Right lobe of liver (tissue), 6 donors: ENCODE measurements around the gene TTLL10. TPM values are rescaled to one million over a fixed set of nuclear protein-coding genes. Genes with fewer than 3 reads are reported as not detected.

Experiments
- ATAC-seq, 4 donors: fragments of 200-7000 bp; cut with Tn5 transposase; one replicate each; pipeline ENCODE4 v1.9.1; 2020; ENCODE audit warnings: mild to moderate bottlenecking in 4 of 4, moderate library complexity in 4 of 4
- DNase-seq, 3 donors: peaks; one replicate each; pipeline ENCODE4 v3.0.0-alpha.2; 2020
- H3K27ac ChIP-seq, 3 donors: fragments of 200-600 bp; one replicate each; pipeline ENCODE4 v1.8.0; 2022
- H3K27me3 ChIP-seq, 2 donors: fragments of 200-600 bp; one replicate each; pipeline ENCODE4 v1.8.0; 2022
- H3K36me3 ChIP-seq, 4 donors: fragments of 200-600 bp; sonication (generic) in 1 of 4; one replicate each; pipeline versions ENCODE4 v1.5.1 to v1.8.0; 2017 to 2022; ENCODE audit warnings: control low read depth in 1 of 4
- H3K4me1 ChIP-seq, 4 donors: fragments of 200-600 bp; sonication (generic) in 1 of 4; one replicate each; pipeline versions ENCODE4 v1.5.1 to v1.8.0; 2017 to 2022; ENCODE audit warnings: control low read depth in 1 of 4
- H3K4me3 ChIP-seq, 3 donors: fragments of 200-600 bp; one replicate each; pipeline ENCODE4 v1.8.0; 2022
- H3K9me3 ChIP-seq, 4 donors: fragments of 200-600 bp; sonication (generic) in 1 of 4; one replicate each; pipeline versions ENCODE4 v1.5.1 to v1.8.0; 2017 to 2022; ENCODE audit warnings: control low read depth in 1 of 4
- CTCF ChIP-seq, 4 donors: fragments of 200-600 bp in 3 of 4; fragments of 450-650 bp in 1 of 4; IDR thresholded peaks; one replicate each; pipeline versions ENCODE4 v1.5.1 to v1.8.0; 2016 to 2022; ENCODE audit warnings: antibody characterized with exemption in 4 of 4, mild to moderate bottlenecking in 2 of 4
- POLR2A ChIP-seq: fragments of 450-650 bp; IDR thresholded peaks from one replicate; pipeline ENCODE4 v1.6.1; 2017; ENCODE audit warnings: antibody characterized with exemption, mild to moderate bottlenecking
- WGBS: methylation state at CpG from one replicate; pipeline ENCODE4 v1.1.6; 2018; ENCODE audit warnings: low coverage, low lambda C conversion rate; ENCODE audit not compliant: insufficient coverage; ENCODE audit errors: missing lambda C conversion rate; 5-methylcytosine and 5-hydroxymethylcytosine counted together
- intact Hi-C, 2 donors: fragments of 100-400 bp; cut with DNase I; formaldehyde crosslinking; loops; one replicate each; pipeline versions ENCODE4 v1.11.2 to v1.14.1; 2022
- total RNA-seq, 6 experiments: library from RNA; depleted of rRNA in 2 of 6; stranded (reverse); fragments of >200 nt in 2 of 6; fragmentation: NEBNext Ultra II Directional in 3 of 6; extraction: Animal tissue kit (Norgen Biotek cat#: 25700) in 3 of 6; gene quantifications; one replicate each; pipeline versions ENCODE4 v1.1.0 to v1.2.4, GENCODE V29; 2016 to 2023
- donor health status: DM: no; HTN: yes; CAD: no.
- donor health status: DM: no; HTN: no; CAD: no.
- donor health status: DM: no; HTN: no; CAD: no.
- donor health status: DM: no; HTN: yes; CAD: no.
- donor health status: DM: no; HTN: yes; CAD: no.

TTLL10 gene
- total RNA-seq, 6 experiments from 2014 or later: not detected

- DNase-seq (peak in 1 of 3 donors; percentile 55), ATAC-seq (peak in 2 of 4 donors; percentile 1 to 36)
- Histone ChIP-seq H3K4me1 (peaks cover 0 to 28% (median 0%) of the 10 kb centered on the region in 4 donors), H3K36me3 (no peaks in the 10 kb centered on the region), H3K27me3 (no peaks in the 10 kb centered on the region), H3K4me3 (no peak overlapping the region), H3K27ac (no peak overlapping the region), H3K9me3 (no peaks in the 10 kb centered on the region)
- intact Hi-C loops: no loop called here
- WGBS: 20% methylated on average over 3 of the region's 48 CpGs
- TF ChIP-seq POLR2A: no peak
- TF ChIP-seq CTCF (IDR thresholded peaks at IDR 0.05): no peak
Measured at GRCh38 chr1:1237874-1238701, 64.4 kb downstream of the TTLL10 start.

- Histone ChIP-seq H3K4me3 (no peak overlapping the region), H3K36me3 (no peaks in the 10 kb centered on the region), H3K4me1 (peaks cover 0 to 22% (median 0%) of the 10 kb centered on the region in 4 donors), H3K27ac (no peak overlapping the region), H3K27me3 (no peaks in the 10 kb centered on the region), H3K9me3 (no peaks in the 10 kb centered on the region)
- no CpG with 5 or more reads among the region's 19 CpGs for WGBS
- ATAC-seq (no peak), DNase-seq (no peak)
- intact Hi-C loops: no loop called here
- TF ChIP-seq POLR2A (no peak), CTCF (IDR thresholded peaks at IDR 0.05) (no peak)
Measured at GRCh38 chr1:1238702-1239178, 65.1 kb downstream of the TTLL10 start.

GRCh38 chr1:1239227-1239613, 65.5 kb downstream of the TTLL10 start:
- Histone ChIP-seq H3K27ac (no peak overlapping the region), H3K9me3 (no peaks in the 10 kb centered on the region), H3K4me3 (peak overlapping the region in 1 of 3 donors; percentile 26), H3K27me3 (no peaks in the 10 kb centered on the region), H3K36me3 (no peaks in the 10 kb centered on the region), H3K4me1 (peaks cover 0 to 22% (median 0%) of the 10 kb centered on the region in 4 donors)
- no peak for TF ChIP-seq CTCF (IDR thresholded peaks at IDR 0.05)
- no peak for TF ChIP-seq POLR2A
- WGBS: no CpG with 5 or more reads among the region's 15 CpGs
- no peak for DNase-seq
- intact Hi-C loops: no loop called here
- no peak for ATAC-seq

- no peak overlapping the region for H3K27ac ChIP-seq
Measured at GRCh38 chr1:1239614-1240347, 66.1 kb downstream of the TTLL10 start.

More at GRCh38 chr1:1239614-1240347, 66.1 kb downstream of the TTLL10 start:
- H3K4me1 ChIP-seq: peaks cover 0 to 22% (median 0%) of the 10 kb centered on the region in 4 donors
- H3K27me3 ChIP-seq: no peaks in the 10 kb centered on the region
- 10% methylated on average over 2 of the region's 30 CpGs for WGBS
- peak; percentile 57 to 78 (median 75) for ATAC-seq
- intact Hi-C loops: loop anchor here (5.0 to 10.0 kb wide), 2 partner anchors 55 to 117 kb away; no protein-coding TSS in a partner anchor
- H3K4me3 ChIP-seq: peak overlapping the region in 2 of 3 donors; percentile 16 to 26
- peak; percentile 78 to 86 (median 84) for DNase-seq
- TF ChIP-seq POLR2A (no peak), CTCF (IDR thresholded peaks at IDR 0.05) (no peak)
- no peaks in the 10 kb centered on the region for H3K36me3 ChIP-seq
- no peaks in the 10 kb centered on the region for H3K9me3 ChIP-seq
